Type B pancreatic cell (in vitro differentiated cells): ENCODE data around the gene HPSE2. TPM values are rescaled to one million over a fixed set of nuclear protein-coding genes. Genes with fewer than 3 reads are reported as not detected.
A peak's percentile ranks its signal among the peaks of the same experiment; 100 is the strongest.

Experiments
- DNase-seq: peaks from one replicate; pipeline ENCODE4 v3.0.0; 2021; ENCODE audit warnings: mixed read lengths; ENCODE audit not compliant: unreplicated experiment; ENCODE audit errors: extremely low spot score
- H3K27ac Mint-ChIP-seq: 2 replicates; pipeline ENCODE4 v1.8.0; 2021; ENCODE audit warnings: mild to moderate bottlenecking, mixed read lengths
- H3K27me3 Mint-ChIP-seq: 2 replicates; pipeline ENCODE4 v1.8.0; 2021; ENCODE audit warnings: mixed read lengths
- H3K36me3 Mint-ChIP-seq: 2 replicates; pipeline ENCODE4 v1.8.0; 2021; ENCODE audit warnings: mixed read lengths
- H3K4me1 Mint-ChIP-seq: one replicate; pipeline ENCODE4 v1.8.0; 2021; ENCODE audit warnings: mixed read lengths; ENCODE audit not compliant: unreplicated experiment
- H3K4me3 Mint-ChIP-seq: 2 replicates; pipeline ENCODE4 v1.8.0; 2021; ENCODE audit warnings: mild to moderate bottlenecking, mixed read lengths
- H3K9me3 Mint-ChIP-seq: 2 replicates; pipeline ENCODE4 v1.8.0; 2021; ENCODE audit warnings: mixed read lengths
- CTCF ChIP-seq: fragments of 200-600 bp; sonication (generic); conservative IDR thresholded peaks from 2 replicates; pipeline ENCODE4 v1.5.0; 2021; ENCODE audit warnings: antibody characterized with exemption, mild to moderate bottlenecking
- total RNA-seq: library from RNA; stranded (reverse); gene quantifications from 2 replicates; pipeline ENCODE4 v1.2.1, GENCODE V29; 2021; ENCODE audit warnings: low replicate concordance

Gene HPSE2
- total RNA-seq, 1 donor from 2014 or later: 19.8 TPM

GRCh38 chr10:98569853-98570252 lies 665.8 kb downstream of the HPSE2 start:
- Mint-ChIP-seq H3K4me1 (peaks cover 5% of the 10 kb centered on the region), H3K27me3 (peaks cover 6% of the 10 kb centered on the region), H3K27ac (no peak overlapping the region), H3K4me3 (no peak overlapping the region), H3K9me3 (no peaks in the 10 kb centered on the region), H3K36me3 (peaks cover 3% of the 10 kb centered on the region)
- DNase-seq: no peak
- TF ChIP-seq CTCF: no peak

GRCh38 chr10:98568551-98568950 lies 667.1 kb downstream of the HPSE2 start:
- Mint-ChIP-seq H3K4me3 (no peak overlapping the region), H3K27ac (no peak overlapping the region), H3K27me3 (peaks cover 6% of the 10 kb centered on the region), H3K9me3 (no peaks in the 10 kb centered on the region), H3K4me1 (peaks cover 17% of the 10 kb centered on the region), H3K36me3 (peaks cover 3% of the 10 kb centered on the region)
- no peak for DNase-seq
- TF ChIP-seq CTCF: no peak

- peaks cover 3% of the 10 kb centered on the region for H3K36me3 Mint-ChIP-seq
- no peaks in the 10 kb centered on the region for H3K9me3 Mint-ChIP-seq
- peaks cover 16% of the 10 kb centered on the region for H3K4me1 Mint-ChIP-seq
- H3K27ac Mint-ChIP-seq: no peak overlapping the region
- H3K27me3 Mint-ChIP-seq: peaks cover 6% of the 10 kb centered on the region
- no peak for DNase-seq
- no peak overlapping the region for H3K4me3 Mint-ChIP-seq
- TF ChIP-seq CTCF: no peak
These were observed 668.1 kb downstream of the HPSE2 start for GRCh38 chr10:98567391-98568133.

- H3K4me1 Mint-ChIP-seq: peaks cover 12% of the 10 kb centered on the region
- peaks cover 3% of the 10 kb centered on the region for H3K36me3 Mint-ChIP-seq
- no peaks in the 10 kb centered on the region for H3K9me3 Mint-ChIP-seq
- no peak for TF ChIP-seq CTCF
- peak overlapping the region; percentile 24 for H3K27ac Mint-ChIP-seq
- DNase-seq: no peak
- no peak overlapping the region for H3K4me3 Mint-ChIP-seq
- peaks cover 3% of the 10 kb centered on the region for H3K27me3 Mint-ChIP-seq
These were observed 671.8 kb downstream of the HPSE2 start for GRCh38 chr10:98563811-98564210.

- H3K9me3 Mint-ChIP-seq: no peaks in the 10 kb centered on the region
- no peaks in the 10 kb centered on the region for H3K27me3 Mint-ChIP-seq
- H3K4me1 Mint-ChIP-seq: peaks cover 16% of the 10 kb centered on the region
- no peak overlapping the region for H3K4me3 Mint-ChIP-seq
- no peak overlapping the region for H3K27ac Mint-ChIP-seq
- no peak for TF ChIP-seq CTCF
- no peaks in the 10 kb centered on the region for H3K36me3 Mint-ChIP-seq
- DNase-seq: no peak
These were observed 675.1 kb downstream of the HPSE2 start for GRCh38 chr10:98560565-98560964.
